Measurements from ENCODE around the gene RETREG1. TPM values are rescaled to one million over a fixed set of nuclear protein-coding genes. Genes with fewer than 3 reads are reported as not detected.
A peak's percentile ranks its signal among the peaks of the same experiment; 100 is the strongest.
"Not testable (repeated sequence)": the region's sequence is repeated elsewhere in the genome, so short reads cannot be mapped to it uniquely, and the experiment has no call there.

RETREG1 gene
- polyA plus RNA-seq, 3 donors, result 37.2 to 50.2 (median 38.7) TPM

DNA sequence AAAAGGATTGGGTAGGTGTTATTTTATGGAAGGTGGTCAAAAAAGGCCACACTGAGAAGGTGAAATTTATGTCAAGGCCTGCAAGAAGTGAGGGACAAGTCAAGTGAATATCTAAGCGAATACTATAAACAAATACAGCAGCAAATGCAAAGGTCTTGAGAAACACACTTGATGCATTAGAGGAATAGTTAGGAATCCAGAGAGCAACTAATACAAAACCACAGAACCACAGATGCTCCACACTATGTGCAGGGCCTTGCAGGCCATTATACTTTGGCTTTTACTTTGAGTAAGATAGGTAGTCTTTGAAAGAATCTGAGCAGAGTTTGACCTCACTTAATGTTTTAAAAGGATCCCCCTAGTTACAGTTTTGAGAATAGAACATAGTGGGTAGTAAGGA lies 155.8 kb downstream of the RETREG1 start:
- DNase-seq, result no peak

DNA sequence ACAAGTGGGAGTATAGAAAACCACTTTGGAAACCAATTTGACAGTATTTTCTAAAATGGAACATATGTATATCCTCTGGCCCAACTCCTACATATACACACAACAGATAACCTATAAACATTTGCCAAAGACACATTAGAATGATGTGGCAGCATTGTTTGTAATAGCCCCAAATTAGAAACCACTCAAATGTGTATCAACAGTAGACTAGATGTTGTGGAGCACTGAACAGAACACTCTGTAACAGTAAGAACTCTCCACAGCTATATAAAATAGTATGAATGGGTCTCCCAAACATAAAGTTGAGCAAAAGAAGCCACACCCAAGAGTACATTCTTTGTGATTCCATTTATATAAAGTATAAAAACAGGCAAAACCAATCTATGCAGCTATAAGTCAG lies 157.3 kb downstream of the RETREG1 start:
- no peak for DNase-seq

DNA sequence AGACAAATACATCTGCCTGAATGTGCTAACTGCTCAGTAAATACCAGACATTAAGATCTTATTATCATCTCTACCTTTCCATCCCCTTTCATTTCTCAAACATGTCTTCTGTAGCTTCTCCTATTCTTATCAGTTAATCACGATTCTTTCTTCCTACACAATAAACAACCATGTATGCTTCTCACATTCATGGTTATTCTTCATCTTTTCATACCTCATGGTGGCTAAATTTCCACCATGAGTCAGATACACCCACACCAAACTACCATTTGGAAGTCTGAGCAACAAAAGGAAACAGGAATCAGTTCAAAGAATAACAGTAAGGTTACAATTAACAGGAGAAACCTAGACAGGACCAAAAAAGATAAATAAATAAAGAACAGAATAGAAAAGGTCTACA lies 158.9 kb downstream of the RETREG1 start:
- no peak for DNase-seq

- DNase-seq, result no peak
Observed at GRCh38 chr5:16457451-16457850, 159.3 kb downstream of the RETREG1 start.

- peak; percentile 64 for DNase-seq
Observed at GRCh38 chr5:16456103-16456832, 160.5 kb downstream of the RETREG1 start.

- DNase-seq, result no peak
Observed at GRCh38 chr5:16455668-16456067, 161.1 kb downstream of the RETREG1 start.

DNA sequence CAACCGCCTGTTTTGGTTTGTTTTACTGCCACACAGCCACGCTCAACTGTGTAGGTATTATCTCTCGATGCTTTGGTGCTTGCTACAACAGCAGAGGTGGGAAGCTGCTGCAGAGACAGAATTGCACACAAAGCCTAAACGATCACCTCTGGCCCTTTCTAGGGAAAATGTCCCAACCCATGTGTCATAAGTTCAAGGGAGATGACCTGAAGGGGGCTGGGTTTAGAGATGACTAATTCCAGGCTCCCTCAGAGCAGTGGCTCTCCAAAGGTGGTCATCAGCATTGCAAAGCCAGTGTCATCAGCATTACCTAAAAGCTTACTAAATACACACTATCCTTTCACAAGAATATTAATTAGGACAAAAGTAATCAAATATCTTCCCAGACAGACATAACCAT lies 162.1 kb downstream of the RETREG1 start:
- no peak for DNase-seq

- no peak for DNase-seq
Observed at GRCh38 chr5:16453609-16454008, 163.2 kb downstream of the RETREG1 start.

- no peak for DNase-seq
Observed at GRCh38 chr5:16450163-16450562, 166.6 kb downstream of the RETREG1 start.

DNA sequence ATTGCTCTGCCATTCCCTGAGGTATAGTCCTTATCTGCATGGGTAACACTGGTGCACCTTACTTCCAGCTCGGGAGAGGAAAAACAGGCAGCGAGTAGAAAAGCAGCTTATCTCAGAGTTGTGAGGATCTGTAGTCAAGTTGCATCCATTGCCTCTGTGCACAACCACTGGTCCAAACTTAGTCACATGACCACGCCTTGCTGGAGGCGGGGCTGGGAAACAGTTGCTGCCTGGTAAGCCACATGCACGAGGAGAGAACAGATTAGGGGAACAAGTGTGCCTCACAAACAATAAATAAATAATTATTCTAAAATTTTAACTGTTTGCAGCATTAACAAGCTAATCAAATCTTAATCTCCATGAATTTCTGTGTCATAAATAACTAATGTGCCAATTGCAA lies 169.8 kb downstream of the RETREG1 start:
- no peak for DNase-seq

DNA sequence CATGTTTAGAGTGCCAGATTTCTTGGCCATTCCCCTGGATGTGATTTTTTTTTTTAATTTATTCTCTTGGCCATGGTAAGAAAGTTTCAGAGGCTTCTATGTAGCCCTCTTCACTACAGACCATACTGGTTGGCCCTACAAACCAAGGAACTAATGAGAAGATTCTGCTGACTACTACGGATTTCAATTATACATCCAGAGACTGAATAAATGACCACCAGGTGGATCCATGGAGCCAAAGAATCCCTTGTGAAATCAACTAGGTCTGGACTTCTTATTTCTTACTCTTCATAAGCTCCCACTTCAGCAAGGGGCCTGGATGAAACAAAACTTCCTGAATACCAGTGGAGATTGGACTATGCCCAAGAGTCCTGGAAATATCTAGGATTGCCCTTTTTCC lies 178.8 kb downstream of the RETREG1 start:
- no peak for DNase-seq

- DNase-seq, result not testable (repeated sequence)
Observed at GRCh38 chr5:16436065-16436682, 180.6 kb downstream of the RETREG1 start.

DNA sequence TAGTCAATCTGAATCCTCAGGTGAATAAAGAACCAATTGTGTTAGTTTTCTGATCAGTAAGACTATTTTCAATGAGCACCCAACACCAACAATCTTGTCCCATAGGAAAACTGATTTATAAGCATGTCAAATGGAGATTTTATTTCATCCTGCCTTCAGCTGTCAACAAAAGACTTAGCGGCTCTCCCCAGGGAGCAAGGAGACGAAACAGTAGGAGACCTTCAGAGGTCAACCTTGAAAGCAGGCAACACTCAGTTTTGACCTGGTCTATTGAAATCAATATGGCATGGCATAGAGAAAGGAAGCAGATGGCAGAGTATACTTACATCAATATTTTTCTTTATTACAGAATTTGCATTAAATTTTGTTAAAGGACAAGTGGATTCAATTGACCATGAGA lies 185.3 kb downstream of the RETREG1 start:
- no peak for DNase-seq

DNA sequence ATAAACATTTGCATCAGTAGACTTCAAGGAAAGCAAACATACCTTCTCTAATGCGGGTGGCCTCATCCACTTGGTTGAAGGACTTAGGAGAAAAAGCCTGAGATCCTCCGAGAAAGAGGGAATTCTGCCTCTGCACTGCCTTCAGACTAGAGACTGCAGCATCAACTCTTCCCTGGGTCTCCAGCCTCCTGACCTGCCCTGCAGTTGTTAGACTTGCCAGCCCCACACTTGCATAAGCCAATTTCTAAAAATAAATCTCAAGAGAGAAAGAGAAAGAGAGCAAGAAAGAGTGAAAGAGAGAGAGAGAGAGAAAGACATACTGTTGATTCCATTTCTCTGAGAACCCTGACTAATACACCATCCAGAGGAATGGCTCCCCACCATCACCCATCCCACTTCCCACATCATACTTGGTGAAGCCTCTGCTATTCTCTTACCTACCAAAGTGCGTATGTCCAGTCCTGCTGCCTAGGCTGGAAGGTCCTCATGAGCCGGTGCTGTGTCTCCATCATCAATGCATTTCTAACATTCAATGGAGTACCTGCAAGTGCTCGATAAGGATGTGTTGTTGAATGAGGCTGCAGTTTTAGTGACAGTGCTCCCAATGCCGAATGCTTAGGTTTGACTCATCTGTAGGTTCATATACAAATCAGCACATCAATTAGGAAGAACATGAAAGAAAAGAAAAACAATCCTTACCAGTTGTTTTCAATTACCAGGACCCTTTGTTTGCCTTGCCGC lies 186.3 kb downstream of the RETREG1 start:
- DNase-seq, result no peak

DNA sequence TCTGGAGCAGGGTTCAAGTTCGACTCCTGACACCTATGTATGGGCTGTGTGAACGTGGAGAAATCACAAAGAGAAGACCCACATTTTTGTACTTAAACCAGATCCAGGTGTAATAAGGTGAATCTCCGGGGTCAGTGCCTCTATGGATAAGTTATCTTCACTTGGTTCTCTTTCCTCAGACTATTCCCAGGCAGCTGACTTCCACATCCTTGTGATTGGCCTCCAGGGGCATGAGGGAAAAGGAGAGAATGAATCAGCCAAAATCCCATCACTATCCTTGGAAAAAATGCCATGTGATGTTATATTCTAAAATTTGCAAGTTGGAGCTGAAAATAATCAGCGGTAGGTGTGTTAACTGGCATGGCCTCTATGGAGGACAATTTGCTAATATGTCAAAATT lies 188.4 kb downstream of the RETREG1 start:
- DNase-seq, result no peak

GRCh38 chr5:16427587-16427986 lies 189.2 kb downstream of the RETREG1 start:
- DNase-seq, result peak; percentile 84

Other genes with a start within 250 kb of the RETREG1 start
- gene ZNF622, start 151.2 kb downstream of the RETREG1 start, polyA plus RNA-seq (ENCODE audit: insufficient read length in 3 of 3), result 10 to 100 TPM; 23.8 to 27.0 (median 25.8) TPM

All from renal pelvis (tissue), 4 donors.